Fibroblast of the conjunctiva (primary cell): ENCODE data around the gene AZGP1.
"Not testable (repeated sequence)": the region's sequence is repeated elsewhere in the genome, so short reads cannot be mapped to it uniquely, and the experiment has no call there.

Source experiments
- DNase-seq: peaks from one replicate; pipeline ENCODE4 v3.0.0-alpha.2; 2010; ENCODE audit warnings: low read depth

The AZGP1 gene

DNA sequence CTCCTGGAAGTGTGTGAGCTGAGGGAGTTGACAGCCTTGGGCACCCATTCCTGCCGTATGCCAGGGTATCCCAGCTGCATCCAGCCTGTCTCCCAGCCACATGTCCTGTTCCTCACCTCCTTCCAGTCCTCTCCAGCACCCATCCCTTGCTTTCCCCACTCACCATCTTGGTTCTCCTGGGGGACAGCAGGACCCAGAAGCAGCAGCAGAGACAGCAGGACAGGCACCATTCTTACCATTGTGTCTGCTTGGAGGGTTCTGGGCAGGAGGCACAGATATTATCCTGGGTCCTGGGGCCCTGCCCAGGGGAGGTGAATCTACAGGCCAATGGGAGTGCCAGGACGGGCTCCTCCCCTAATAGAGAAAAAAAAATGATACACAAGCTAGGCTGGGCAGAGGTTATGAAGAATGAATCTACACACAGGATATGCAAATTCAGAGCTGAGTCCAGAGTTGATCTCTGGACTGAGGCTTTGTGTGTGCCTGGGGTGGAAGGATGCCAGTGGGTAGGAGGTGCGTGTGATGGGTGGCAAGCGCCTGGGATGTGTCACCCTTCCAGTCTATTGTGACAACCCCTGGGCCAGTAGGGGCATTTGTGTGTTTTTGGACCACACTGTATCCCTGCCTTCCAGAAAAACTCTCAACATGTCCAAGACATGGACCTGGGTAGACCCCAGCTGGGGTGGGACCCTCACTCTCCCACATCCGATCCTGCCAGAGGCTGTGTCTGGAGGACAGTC lies at the start of gene AZGP1:
TSS of gene AZGP1 (minus strand) at position 250 of the 740 bp plus-strand sequence. CDS start at position 239, 11 bp downstream.
- DNase-seq = no peak

DNA sequence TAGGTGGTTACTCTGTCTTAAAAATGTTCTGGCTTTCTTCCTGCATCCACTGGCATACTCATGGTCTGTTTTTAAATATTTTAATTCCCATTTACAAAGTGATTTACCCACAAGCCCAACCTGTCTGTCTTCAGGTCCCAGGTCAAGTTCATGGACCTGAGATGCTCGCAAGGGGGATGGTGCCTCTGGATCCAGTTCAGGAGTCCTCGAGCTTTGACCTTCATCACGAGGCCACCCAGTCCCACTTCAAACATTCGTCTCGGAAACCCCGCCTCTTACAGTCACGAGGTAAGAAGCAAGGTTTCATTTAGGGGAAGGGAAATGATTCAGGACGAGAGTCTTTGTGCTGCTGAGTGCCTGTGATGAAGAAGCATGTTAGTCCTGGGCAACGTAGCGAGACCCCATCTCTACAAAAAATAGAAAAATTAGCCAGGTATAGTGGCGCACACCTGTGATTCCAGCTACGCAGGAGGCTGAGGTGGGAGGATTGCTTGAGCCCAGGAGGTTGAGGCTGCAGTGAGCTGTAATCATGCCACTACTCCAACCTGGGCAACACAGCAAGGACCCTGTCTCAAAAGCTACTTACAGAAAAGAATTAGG lies 48.3 kb upstream of the AZGP1 start:
- DNase-seq = no peak

DNA sequence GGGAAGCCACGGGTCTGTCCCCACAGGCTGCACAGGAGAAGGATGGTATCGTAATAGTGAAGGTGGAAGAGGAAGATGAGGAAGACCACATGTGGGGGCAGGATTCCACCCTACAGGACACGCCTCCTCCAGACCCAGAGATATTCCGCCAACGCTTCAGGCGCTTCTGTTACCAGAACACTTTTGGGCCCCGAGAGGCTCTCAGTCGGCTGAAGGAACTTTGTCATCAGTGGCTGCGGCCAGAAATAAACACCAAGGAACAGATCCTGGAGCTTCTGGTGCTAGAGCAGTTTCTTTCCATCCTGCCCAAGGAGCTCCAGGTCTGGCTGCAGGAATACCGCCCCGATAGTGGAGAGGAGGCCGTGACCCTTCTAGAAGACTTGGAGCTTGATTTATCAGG lies 47.7 kb upstream of the AZGP1 start:
- no peak for DNase-seq

DNA sequence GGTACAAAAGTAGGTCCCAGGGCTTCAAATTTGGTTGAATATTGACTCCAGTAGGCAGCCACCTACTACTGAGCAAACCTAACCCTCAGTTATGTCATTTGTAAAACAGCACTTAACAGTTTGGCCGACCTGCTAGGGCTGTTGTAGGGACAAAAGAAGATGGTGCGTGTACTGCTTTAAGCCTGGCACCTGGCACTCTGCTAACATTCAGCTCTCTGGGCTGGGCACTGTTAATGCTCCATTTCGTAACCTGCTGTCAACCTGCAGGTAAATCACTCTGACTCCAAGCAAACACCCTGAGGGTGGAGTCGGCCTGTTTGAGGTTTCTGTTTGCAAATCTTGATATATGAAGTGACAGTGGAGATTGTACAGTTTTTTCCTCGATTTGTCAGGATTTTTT lies 46.8 kb upstream of the AZGP1 start:
- DNase-seq = no peak

GRCh38 chr7:100021297-100021696 lies 45.5 kb upstream of the AZGP1 start:
- DNase-seq = no peak

DNA sequence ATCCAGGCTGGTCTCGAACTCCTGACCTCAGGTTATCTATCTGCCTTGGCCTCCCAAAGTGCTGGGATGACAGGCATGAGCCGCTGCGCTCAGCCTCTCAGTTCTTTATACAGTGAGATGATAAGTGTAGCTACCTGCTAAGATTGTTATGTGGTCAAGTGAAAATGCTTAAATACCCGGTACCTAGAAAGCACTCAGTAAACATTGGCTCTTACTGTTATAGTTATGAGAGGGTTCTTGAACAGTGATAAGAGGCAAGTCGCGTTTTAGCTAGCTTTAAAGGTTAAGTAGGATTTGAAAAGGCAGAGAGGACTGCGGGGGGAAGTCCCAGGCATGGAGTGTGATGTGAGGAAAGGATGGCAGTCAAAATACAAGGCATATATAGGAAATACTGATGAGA lies 44.1 kb upstream of the AZGP1 start:
- DNase-seq = no peak

GRCh38 chr7:100017875-100018274 lies 42.0 kb upstream of the AZGP1 start:
- no peak for DNase-seq

- DNase-seq = no peak
Observed at GRCh38 chr7:100017300-100017699, 41.5 kb upstream of the AZGP1 start.

GRCh38 chr7:100016215-100016901 lies 40.5 kb upstream of the AZGP1 start:
- DNase-seq = no peak

- DNase-seq = peak; percentile 81
Observed at GRCh38 chr7:100015232-100016214, 39.7 kb upstream of the AZGP1 start, which contains the start of gene ZKSCAN1. Gene ZKSCAN1 (plus strand): TSS chr7:100015596. CDS start chr7:100023507, 7,911 bp downstream.

DNA sequence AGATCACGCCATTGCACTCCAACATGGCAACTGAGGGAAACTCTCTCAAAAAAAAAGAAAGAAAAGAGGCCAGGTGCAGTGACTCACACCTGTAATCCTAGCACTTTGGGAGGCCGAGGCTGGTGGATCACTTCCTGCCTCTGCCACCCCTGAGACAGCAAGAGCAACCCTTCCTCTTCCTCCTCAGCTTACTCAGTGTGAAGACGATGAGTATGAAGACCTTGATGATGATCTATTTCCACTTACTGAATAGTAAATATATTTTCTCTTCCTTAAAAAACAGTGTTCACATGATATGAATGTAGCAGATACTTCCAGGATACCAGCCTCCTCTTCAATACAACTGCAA lies 37.5 kb upstream of the AZGP1 start:
- no peak for DNase-seq

GRCh38 chr7:100012385-100013327 lies 36.8 kb upstream of the AZGP1 start:
- DNase-seq = not testable (repeated sequence)

GRCh38 chr7:100011516-100011915 lies 35.7 kb upstream of the AZGP1 start:
- no peak for DNase-seq

DNA sequence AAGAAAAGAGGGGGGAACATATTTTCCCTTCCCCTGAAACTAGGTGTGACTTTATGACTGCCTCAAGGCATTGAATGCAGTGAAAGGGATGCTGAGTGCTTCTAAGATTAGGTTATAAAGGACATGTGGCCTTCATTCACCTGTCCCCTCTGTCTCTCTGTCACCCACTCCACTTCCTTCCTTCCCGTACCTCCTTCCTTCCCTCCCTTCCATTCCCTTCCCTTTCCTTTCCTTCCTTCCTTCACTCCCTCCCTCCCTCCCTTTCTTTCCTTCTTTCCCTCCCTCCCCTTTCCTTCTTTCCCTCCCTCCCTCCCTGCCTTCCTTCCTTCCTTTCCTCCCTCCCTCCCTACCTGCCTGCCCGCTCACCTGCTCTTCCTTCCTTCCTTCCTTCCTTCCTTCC lies 35.1 kb upstream of the AZGP1 start:
- no peak for DNase-seq

GRCh38 chr7:100009952-100010351 lies 34.1 kb upstream of the AZGP1 start:
- DNase-seq = not testable (repeated sequence)

DNA sequence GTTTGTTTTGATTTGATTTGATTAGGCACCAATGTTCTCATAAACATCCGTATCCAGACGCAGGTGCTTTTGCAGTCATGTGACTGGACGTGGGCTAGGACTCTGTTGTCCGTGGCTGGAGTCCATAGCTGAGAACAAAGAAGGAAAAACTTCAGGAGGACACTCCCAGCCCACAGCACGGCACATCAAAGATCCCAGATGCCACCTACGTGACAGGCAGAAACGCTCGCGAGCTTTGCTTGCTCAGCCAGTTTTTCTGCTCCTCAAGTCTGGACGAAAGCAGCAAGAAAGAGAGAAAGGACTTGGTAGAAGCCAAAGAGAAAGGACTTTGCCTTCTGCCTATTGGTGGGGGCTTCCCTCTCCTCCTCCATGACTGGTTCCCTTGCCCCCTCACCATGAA lies 32.7 kb upstream of the AZGP1 start:
- DNase-seq = no peak

DNA sequence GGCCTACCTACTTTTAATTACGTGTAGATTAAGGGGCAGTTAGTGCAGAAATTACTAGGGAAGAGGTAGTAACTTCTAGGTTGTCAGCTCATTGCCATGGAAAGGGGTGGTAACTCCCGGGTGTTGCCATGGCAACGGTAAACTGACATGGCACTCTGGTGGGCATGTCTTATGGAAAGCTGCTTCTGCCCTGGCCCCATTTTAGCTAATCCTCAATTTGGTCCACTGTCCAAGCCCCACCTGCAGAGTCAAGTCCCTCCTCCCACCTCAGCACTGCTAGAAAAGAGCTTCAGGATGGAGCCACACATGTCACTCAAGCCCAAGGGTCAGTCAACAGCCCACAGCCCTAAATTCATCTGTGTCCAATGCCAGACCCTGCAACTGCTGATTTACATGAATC lies 32.1 kb upstream of the AZGP1 start:
- DNase-seq = no peak

- no peak for DNase-seq
Observed at GRCh38 chr7:100003711-100004661, 28.2 kb upstream of the AZGP1 start.

- no peak for DNase-seq
Observed at GRCh38 chr7:100000239-100000638, 24.4 kb upstream of the AZGP1 start.
